Endothelial cell of umbilical vein (primary cell): ENCODE data around the gene USP6NL. TPM values are rescaled to one million over a fixed set of nuclear protein-coding genes. Genes with fewer than 3 reads are reported as not detected.

Source experiments
- Bru-seq: library from RNA; stranded (reverse); fragments of 400-500 nt; gene quantifications from one replicate; lab custom pipeline; 2021; lab: Mats Ljungman, UMichigan
- BruChase-seq, 2 experiments: library from RNA; stranded (reverse); fragments of 400-500 nt; gene quantifications; one replicate each; lab custom pipeline; 2021; lab: Mats Ljungman, UMichigan
- BruUV-seq: library from RNA; stranded (reverse); fragments of 400-500 nt; replicated peaks from 2 replicates; lab custom pipeline; 2021; lab: Mats Ljungman, UMichigan
- CTCF ChIA-PET: fragments of 300-600, 350-600 bp; sonication (Branson Sonifier 250); formaldehyde crosslinking; loops from one replicate; lab custom pipeline; 2021; ENCODE audit warnings: antibody characterized with exemption, inconsistent platforms; lab: Charles Lee
- POLR2A ChIA-PET: fragments of 300-600, 350-600 bp; sonication (Branson Sonifier 250); formaldehyde crosslinking; loops from one replicate; lab custom pipeline; 2021; ENCODE audit warnings: antibody characterized with exemption, inconsistent platforms; lab: Charles Lee
- DNase-seq: peaks from one replicate; pipeline ENCODE4 v3.0.0-alpha.2; 2011; ENCODE audit warnings: low read depth, low spot score
- FAIRE-seq: peaks from 2 replicates; lab custom pipeline; 2011; peaks lifted over from hg19 to GRCh38; lab: Jason Lieb, UNC
- H2AFZ ChIP-seq: 2 replicates; pipeline ENCODE4 v1.6.0; 2012; ENCODE audit warnings: low read depth, low read length, control low read depth, inconsistent platforms
- H3K27ac ChIP-seq: 2 replicates; pipeline ENCODE4 v1.5.1; 2011; ENCODE audit warnings: low read depth, mild to moderate bottlenecking, control low read depth, low read length, moderate library complexity; ENCODE audit not compliant: insufficient read depth
- H3K27me3 ChIP-seq, 2 experiments: 2 replicates each; pipeline versions ENCODE4 v1.6.0 to v1.6.1; 2011; ENCODE audit warnings: low read length in 2 of 2, mixed read lengths in 1 of 2; ENCODE audit not compliant: control insufficient read depth in 2 of 2, insufficient read depth in 2 of 2
- H3K36me3 ChIP-seq, 2 experiments: 2 replicates in 1 of 2; 3 replicates in 1 of 2; pipeline ENCODE4 v1.5.1; 2011; ENCODE audit warnings: low read length in 2 of 2, mild to moderate bottlenecking in 1 of 2, moderate library complexity in 1 of 2; ENCODE audit not compliant: control insufficient read depth in 2 of 2, insufficient read depth in 2 of 2; ENCODE audit errors: extremely low read depth in 1 of 2
- H3K4me1 ChIP-seq: 3 replicates; pipeline ENCODE4 v1.5.1; 2011; ENCODE audit warnings: mild to moderate bottlenecking, low read length; ENCODE audit not compliant: control insufficient read depth, insufficient read depth; ENCODE audit errors: extremely low read depth
- H3K4me2 ChIP-seq: 2 replicates; pipeline ENCODE4 v1.6.1; 2011; ENCODE audit warnings: low read length, control low read depth, mixed read lengths; ENCODE audit not compliant: insufficient read depth
- H3K4me3 ChIP-seq, 3 experiments: fragments of 200-600 bp in 1 of 3; sonication (generic), shearing (Covaris generic) in 1 of 3; replicated peaks in 1 of 3; 2 replicates each; pipeline ENCODE4 v1.5.1; 2011 to 2016; ENCODE audit warnings: control low read depth in 3 of 3, low read length in 3 of 3, mild to moderate bottlenecking in 2 of 3, inconsistent platforms in 1 of 3, low read depth in 1 of 3, moderate library complexity in 1 of 3; ENCODE audit not compliant: insufficient read depth in 1 of 3
- H3K79me2 ChIP-seq: 2 replicates; pipeline ENCODE4 v1.6.0; 2012; ENCODE audit warnings: low read length, inconsistent platforms; ENCODE audit not compliant: control insufficient read depth, insufficient read depth
- H3K9ac ChIP-seq: replicated peaks from 2 replicates; pipeline ENCODE3; 2011; ENCODE audit warnings: low read length, control low read depth; ENCODE audit not compliant: insufficient read depth; ENCODE audit errors: extremely low read depth
- H3K9me1 ChIP-seq: replicated peaks from 3 replicates; pipeline ENCODE4 v1.6.0; 2011; ENCODE audit warnings: mild to moderate bottlenecking, low read length; ENCODE audit not compliant: control insufficient read depth, insufficient read depth; ENCODE audit errors: extremely low read depth
- H3K9me3 ChIP-seq: replicated peaks from 2 replicates; pipeline ENCODE4 v1.5.1; 2012; ENCODE audit warnings: low read length, inconsistent platforms; ENCODE audit not compliant: control insufficient read depth, insufficient read depth
- H4K20me1 ChIP-seq: replicated peaks from 2 replicates; pipeline ENCODE3; 2011; ENCODE audit warnings: mild to moderate bottlenecking, low read length; ENCODE audit not compliant: control insufficient read depth, insufficient read depth; ENCODE audit errors: extremely low read depth
- EZH2 ChIP-seq: IDR thresholded peaks from 2 replicates; pipeline ENCODE4 v1.6.1; 2012; ENCODE audit warnings: borderline replicate concordance, low read depth, mild to moderate bottlenecking, moderate library complexity, low read length, inconsistent platforms; ENCODE audit not compliant: severe bottlenecking
- GATA2 ChIP-seq: IDR thresholded peaks from 2 replicates; pipeline ENCODE4 v1.7.0; 2011; ENCODE audit warnings: low read depth, mild to moderate bottlenecking, moderate library complexity, mixed read lengths, low read length; ENCODE audit not compliant: insufficient read length, insufficient read depth
- JUN ChIP-seq: IDR thresholded peaks from 2 replicates; pipeline ENCODE4 v1.6.1; 2011; ENCODE audit warnings: borderline replicate concordance, low read depth; ENCODE audit not compliant: insufficient read length, insufficient read depth
- POLR2A ChIP-seq: IDR thresholded peaks from 2 replicates; pipeline ENCODE4 v1.6.1; 2012; ENCODE audit warnings: low read depth, mild to moderate bottlenecking, control low read depth, low read length
- POLR2AphosphoS5 ChIP-seq: IDR thresholded peaks from 2 replicates; pipeline ENCODE4 v1.6.1; 2012; ENCODE audit warnings: low read depth, mild to moderate bottlenecking, control low read depth, low read length, moderate library complexity; ENCODE audit not compliant: insufficient read depth
- dilution Hi-C: fragments of 300-500 bp; cut with MboI; formaldehyde crosslinking; loops from one replicate; pipeline ENCODE4 v1.15.0; 2019; ENCODE audit warnings: low sequenced_read_pairs; ENCODE audit not compliant: extremely low pct_ligation_motif_present
- intact Hi-C: fragments of 100-400 bp; cut with micrococcal nuclease; formaldehyde crosslinking; loops from one replicate; pipeline ENCODE4 v1.10.0; 2022
- long read RNA-seq: library from polyadenylated mRNA; stranded (forward); transcript quantifications from one replicate; pipeline ENCODE4 v2.0.0, GENCODE V29; 2021
- polyA minus RNA-seq, 3 experiments: library from RNA; depleted of rRNA, polyadenylated mRNA; stranded (reverse); fragments of >200 nt; gene quantifications; 1 replicate in 1 of 3; 2 replicates in 2 of 3; pipeline ENCODE4 v1.2.3, GENCODE V29; 2011
- polyA plus RNA-seq, 4 experiments: library from polyadenylated mRNA; depleted of rRNA in 3 of 4; stranded (reverse) in 3 of 4; unstranded in 1 of 4; fragments of >200 nt; gene quantifications; 2 replicates each; pipeline versions ENCODE4 v1.2.1 to v1.2.3, GENCODE V29; 2011 to 2012; ENCODE audit warnings: missing spikeins in 1 of 4
- total RNA-seq: library from RNA; stranded (reverse); gene quantifications from 2 replicates; pipeline ENCODE4 v1.2.3, GENCODE V29; 2021
- TF ChIP-seq, protein P1 (sequence below): IDR thresholded peaks from 2 replicates; pipeline ENCODE4 v1.6.1; 2011; ENCODE audit not compliant: insufficient read depth, insufficient read length

Gene USP6NL
- total RNA-seq (26.9 and 29.2 TPM in 2 replicates), polyA plus RNA-seq (11.0 and 13.5 TPM in 2 replicates), polyA minus RNA-seq (21.6 and 25.7 TPM in 2 replicates), Bru-seq, nascent RNA (percentile 91 among the genes with signal in this experiment), BruChase-seq, experiment 1, labeled RNA remaining after a 6-hour chase (percentile 64 among the genes with signal in this experiment), BruChase-seq, experiment 2, labeled RNA remaining after a 2-hour chase (percentile 74 among the genes with signal in this experiment)
- 13.5 and 13.8 TPM in 2 replicates for polyA plus RNA-seq (2011; cell fraction: cytosol; rRNA removed)
- 24.6 and 28.5 TPM in 2 replicates for polyA plus RNA-seq (2011; cell fraction: nucleus; rRNA removed)
- polyA plus RNA-seq (2012) = 17.1 and 19.4 TPM in 2 replicates
- 3.6 TPM for polyA minus RNA-seq (2011; cell fraction: cytosol; rRNA and poly(A)+ RNA removed)
- polyA minus RNA-seq (2011; cell fraction: nucleus; rRNA and poly(A)+ RNA removed) = 38.7 and 46.7 TPM in 2 replicates
- long read RNA-seq, full-length matches to known transcripts = 49 of 66 reads
- long read RNA-seq, partial matches to known transcripts = 3 of 66 reads
- long read RNA-seq, other reads (novel, unspliced or antisense) = 14 of 66 reads

DNA sequence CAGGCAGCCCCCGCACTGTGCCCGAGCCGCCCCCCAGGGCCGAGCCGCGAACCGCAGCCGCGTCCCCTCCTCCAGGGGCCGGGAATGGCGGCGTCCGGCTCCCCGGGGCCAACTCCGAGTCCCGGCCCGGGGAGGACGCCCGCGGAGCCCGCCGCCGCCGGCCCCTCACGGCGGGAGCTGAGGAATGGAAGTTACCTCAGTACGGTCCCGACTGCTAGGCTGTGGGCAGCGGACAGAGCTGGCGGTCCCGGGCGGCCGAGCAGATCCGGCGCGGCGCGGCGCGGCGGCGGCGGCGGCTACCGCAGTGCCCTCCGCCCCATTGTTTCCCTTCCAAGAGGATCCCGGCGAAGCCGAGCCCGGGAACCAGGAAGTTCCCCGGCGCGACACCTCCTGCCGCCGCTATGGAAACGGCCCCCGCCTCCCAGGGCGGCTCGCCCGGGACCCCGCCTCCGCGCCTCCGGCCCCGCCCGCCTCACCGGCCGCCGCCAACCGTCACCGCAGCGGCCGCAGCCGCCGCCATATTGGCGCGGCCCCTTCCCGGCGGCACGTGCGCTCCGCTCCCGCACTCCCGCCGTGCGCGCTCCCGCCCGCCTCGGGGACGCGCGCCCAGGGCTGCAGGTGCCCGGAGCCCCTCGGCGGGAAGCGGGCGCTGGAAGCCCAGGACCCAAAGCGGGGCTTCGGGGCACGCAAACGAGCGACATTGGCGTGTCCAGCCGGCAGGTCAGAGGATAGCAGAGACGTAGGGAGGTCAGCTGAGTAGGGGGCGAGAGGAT, at the start of gene USP6NL:
Gene USP6NL (minus strand): TSS at position 403 of the 773 bp plus-strand sequence. CDS start 14,016 bp downstream, outside the sequence.
- TF ChIP-seq POLR2AphosphoS5 (peak; percentile 84), JUN (no peak), EZH2 (no peak), GATA2 (no peak), POLR2A (peak; percentile 64)
- TF ChIP-seq, protein P1, sequence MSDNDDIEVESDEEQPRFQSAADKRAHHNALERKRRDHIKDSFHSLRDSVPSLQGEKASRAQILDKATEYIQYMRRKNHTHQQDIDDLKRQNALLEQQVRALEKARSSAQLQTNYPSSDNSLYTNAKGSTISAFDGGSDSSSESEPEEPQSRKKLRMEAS = no peak
- H3K4me3 ChIP-seq = peak within 1 kb of the TSS; percentile 52 to 93 (median 70)
- CTCF ChIA-PET = interaction anchor here (1.0 to 1.5 kb wide), 6 partner anchors 9 to 113 kb away, joined by 3 to 9 read pairs (median 3); no protein-coding TSS in a partner anchor
- intact Hi-C loops (loop anchor here (1.0 to 2.0 kb wide), 5 partner anchors 37 to 97 kb away; no protein-coding TSS in a partner anchor), dilution Hi-C loops (no loop called here)
- no TSS peak for BruUV-seq
- H2AFZ ChIP-seq = peak within 1 kb of the TSS; percentile 65
- no peaks in the 10 kb centered on the region for H3K27me3 ChIP-seq
- H3K9me1 ChIP-seq = no peaks in the 10 kb centered on the region
- H3K9me3 ChIP-seq = no peaks in the 10 kb centered on the region
- H3K4me1 ChIP-seq = peaks cover 32% of the 10 kb centered on the region
- H3K27ac ChIP-seq = peak within 1 kb of the TSS; percentile 54
- POLR2A ChIA-PET = no interaction called here
- H4K20me1 ChIP-seq = no peaks in the 10 kb centered on the region
- peaks cover 37% of the 10 kb centered on the region for H3K79me2 ChIP-seq
- peak within 1 kb of the TSS; percentile 90 for H3K9ac ChIP-seq
- H3K36me3 ChIP-seq = no peaks in the 10 kb centered on the region
- DNase-seq (peak; percentile 88), FAIRE-seq (peak; percentile 18)
- peak within 1 kb of the TSS; percentile 74 for H3K4me2 ChIP-seq
